ENCODE data around the gene TUBA3D.
"Not testable (repeated sequence)": the region's sequence is repeated elsewhere in the genome, so short reads cannot be mapped to it uniquely, and the experiment has no call there.

TUBA3D gene

GRCh38 chr2:131516011-131516410, 40.1 kb downstream of the TUBA3D start:
- POLR2A ChIA-PET: no interaction called here
- TF ChIP-seq CTCF (IDR thresholded peaks at IDR 0.05; ENCODE audit: control extremely low read depth, extremely low read depth, low read depth, missing control alignments): no peak
- CTCF ChIA-PET: no interaction called here
- DNase-seq (ENCODE audit: extremely low spot score): no peak

GRCh38 chr2:131516621-131517020, 40.7 kb downstream of the TUBA3D start:
- POLR2A ChIA-PET; CTCF ChIA-PET; DNase-seq (ENCODE audit: extremely low spot score): not testable (repeated sequence)
- TF ChIP-seq CTCF (IDR thresholded peaks at IDR 0.05; ENCODE audit: control extremely low read depth, extremely low read depth, low read depth, missing control alignments): peak; percentile 44

- TF ChIP-seq CTCF (IDR thresholded peaks at IDR 0.05; ENCODE audit: control extremely low read depth, extremely low read depth, low read depth, missing control alignments): no peak
- DNase-seq (ENCODE audit: extremely low spot score): no peak
- ChIA-PET POLR2A (no interaction called here), CTCF (interaction anchor here (1.0 kb wide), 1 partner anchor 104 kb away, joined by 3 read pairs; no protein-coding TSS in a partner anchor)
These were observed 41.4 kb downstream of the TUBA3D start for GRCh38 chr2:131517106-131517831.

GRCh38 chr2:131517856-131518255, 41.9 kb downstream of the TUBA3D start:
- POLR2A ChIA-PET; DNase-seq (ENCODE audit: extremely low spot score): not testable (repeated sequence)
- CTCF ChIA-PET: interaction anchor here (1.0 kb wide), 1 partner anchor 104 kb away, joined by 3 read pairs; no protein-coding TSS in a partner anchor

- CTCF ChIA-PET: interaction anchor here (1.0 kb wide), 1 partner anchor 105 kb away, joined by 3 read pairs; no protein-coding TSS in a partner anchor
- POLR2A ChIA-PET; DNase-seq (ENCODE audit: extremely low spot score): not testable (repeated sequence)
These were observed 42.6 kb downstream of the TUBA3D start for GRCh38 chr2:131518531-131518930.

GRCh38 chr2:131519466-131519865, 43.5 kb downstream of the TUBA3D start:
- no peak for DNase-seq (ENCODE audit: extremely low spot score)
- no peak for TF ChIP-seq CTCF (IDR thresholded peaks at IDR 0.05; ENCODE audit: control extremely low read depth, extremely low read depth, low read depth, missing control alignments)
- ChIA-PET POLR2A (no interaction called here), CTCF (interaction anchor here (0.7 to 1.1 kb wide), 2 partner anchors 9 to 27 kb away, joined by 3 to 4 read pairs; no protein-coding TSS in a partner anchor)

- CTCF ChIA-PET: interaction anchor here (0.7 to 1.1 kb wide), 2 partner anchors 9 to 27 kb away, joined by 3 to 4 read pairs; no protein-coding TSS in a partner anchor
- DNase-seq (ENCODE audit: extremely low spot score); POLR2A ChIA-PET: not testable (repeated sequence)
These were observed 44.1 kb downstream of the TUBA3D start for GRCh38 chr2:131519871-131520470.

GRCh38 chr2:131520526-131520925, 44.6 kb downstream of the TUBA3D start:
- TF ChIP-seq CTCF (IDR thresholded peaks at IDR 0.05; ENCODE audit: control extremely low read depth, extremely low read depth, low read depth, missing control alignments): no peak
- POLR2A ChIA-PET: no interaction called here
- DNase-seq (ENCODE audit: extremely low spot score): no peak
- CTCF ChIA-PET: no interaction called here

- POLR2A ChIA-PET; DNase-seq (ENCODE audit: extremely low spot score); CTCF ChIA-PET: not testable (repeated sequence)
These were observed 45.6 kb downstream of the TUBA3D start for GRCh38 chr2:131521524-131521923.
